Right forelimb (tissue), 1 donor: ENCODE data around the gene SOX10.

Experiments
- DNase-seq: peaks from one replicate; pipeline ENCODE4 v3.0.0-alpha.2; 2018

The SOX10 gene

GRCh38 chr22:38016182-38017151, 32.1 kb upstream of the SOX10 start:
- peak; percentile 66 for DNase-seq

- no peak for DNase-seq
Measured at GRCh38 chr22:38014083-38014482, 29.7 kb upstream of the SOX10 start.

GRCh38 chr22:38012604-38013072, 28.3 kb upstream of the SOX10 start:
- no peak for DNase-seq

DNA sequence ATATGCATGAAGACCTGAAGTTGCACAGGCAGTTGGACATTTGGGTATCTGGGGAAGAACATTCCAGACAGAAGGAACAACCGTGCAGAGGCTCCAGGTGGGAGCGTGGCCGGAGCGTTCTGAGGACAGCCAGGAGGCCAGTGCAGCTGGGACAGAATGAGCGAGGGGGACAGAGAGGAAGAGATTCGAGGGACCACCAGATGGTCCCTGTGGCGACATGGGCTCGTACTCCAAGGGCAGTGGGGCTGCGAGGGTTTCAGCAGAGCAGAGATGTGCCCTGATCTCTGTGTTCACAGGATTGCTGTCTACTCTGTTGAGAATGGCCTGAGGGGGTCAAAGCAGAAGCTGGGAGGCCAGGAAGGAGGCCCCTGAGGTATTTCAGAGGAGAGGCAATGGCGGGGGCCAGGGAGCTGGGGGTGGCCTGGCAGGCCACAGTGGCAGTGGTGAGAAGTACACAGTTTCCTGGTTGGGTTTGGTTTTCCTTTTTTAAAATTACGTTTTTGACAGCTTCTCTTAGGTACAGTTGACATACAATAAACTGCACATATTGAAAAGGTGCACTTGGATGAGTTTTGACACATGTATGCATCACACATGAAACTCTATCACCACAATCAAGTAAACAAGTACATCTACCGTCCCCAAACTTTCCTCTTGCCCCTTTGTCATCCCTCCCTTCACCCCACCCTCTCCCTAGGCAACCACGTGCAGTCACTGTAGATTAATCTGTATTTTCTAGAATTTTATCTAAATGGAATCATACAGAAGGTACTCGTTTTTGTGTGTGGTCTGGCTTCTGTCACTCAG, 24.8 kb upstream of the SOX10 start:
- DNase-seq, result no peak

DNA sequence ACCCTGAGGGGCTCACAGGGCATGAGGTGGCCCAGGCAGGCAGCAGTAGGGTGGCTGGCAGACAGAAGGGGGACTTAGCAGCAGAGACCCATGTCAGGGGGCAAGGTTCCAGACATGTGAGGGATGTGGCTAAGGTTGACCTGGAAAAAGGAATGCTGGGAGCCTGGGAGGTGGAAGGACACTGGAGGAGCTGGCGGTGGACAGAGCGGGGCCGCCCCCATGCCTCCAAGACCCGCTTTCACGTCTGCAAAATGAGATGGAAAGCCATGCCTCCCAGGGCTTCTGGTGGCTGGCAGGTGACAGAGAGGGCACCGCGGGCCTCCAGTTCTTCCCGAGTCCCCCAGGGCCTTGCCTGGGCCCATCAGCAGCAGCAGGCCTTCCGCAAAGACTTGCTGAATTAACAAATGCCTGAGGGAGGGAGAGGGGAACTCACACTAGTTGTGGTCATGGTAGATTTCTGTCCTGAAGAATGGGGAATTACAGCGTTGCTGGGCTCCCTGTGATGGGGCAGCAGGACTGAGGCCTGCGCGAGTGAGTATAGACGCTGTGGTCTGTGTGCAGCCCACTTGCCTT, 23.1 kb upstream of the SOX10 start:
- DNase-seq, result no peak

- DNase-seq, result no peak
Measured at GRCh38 chr22:38006906-38007305, 22.6 kb upstream of the SOX10 start.

DNA sequence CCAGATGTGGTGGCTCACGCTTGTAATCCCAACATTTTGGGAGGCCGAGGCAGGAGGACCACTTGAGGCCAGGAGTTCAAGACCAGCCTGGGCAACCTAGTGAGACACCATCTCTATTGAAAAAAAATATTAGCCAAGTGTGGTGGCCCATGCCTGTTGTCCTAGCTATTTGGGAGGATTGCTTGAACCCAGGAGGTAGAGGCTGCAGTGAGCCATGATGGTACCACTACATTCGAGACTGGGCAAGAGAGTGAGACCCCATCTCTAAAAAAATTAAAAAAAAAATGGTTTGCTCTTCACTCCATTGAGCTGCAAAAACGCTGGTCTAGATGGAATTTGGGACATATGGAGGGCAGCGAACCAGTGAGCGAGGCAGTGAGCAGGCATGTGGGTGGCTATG, 21.6 kb upstream of the SOX10 start:
- DNase-seq, result no peak

- DNase-seq, result no peak
Measured at GRCh38 chr22:37999640-38000272, 15.4 kb upstream of the SOX10 start.

- no peak for DNase-seq
Measured at GRCh38 chr22:37999236-37999635, 14.9 kb upstream of the SOX10 start.

- DNase-seq, result no peak
Measured at GRCh38 chr22:37998543-37998942, 14.2 kb upstream of the SOX10 start.

GRCh38 chr22:37996515-37997246, 12.3 kb upstream of the SOX10 start:
- no peak for DNase-seq

GRCh38 chr22:37996079-37996478, 11.7 kb upstream of the SOX10 start:
- no peak for DNase-seq

DNA sequence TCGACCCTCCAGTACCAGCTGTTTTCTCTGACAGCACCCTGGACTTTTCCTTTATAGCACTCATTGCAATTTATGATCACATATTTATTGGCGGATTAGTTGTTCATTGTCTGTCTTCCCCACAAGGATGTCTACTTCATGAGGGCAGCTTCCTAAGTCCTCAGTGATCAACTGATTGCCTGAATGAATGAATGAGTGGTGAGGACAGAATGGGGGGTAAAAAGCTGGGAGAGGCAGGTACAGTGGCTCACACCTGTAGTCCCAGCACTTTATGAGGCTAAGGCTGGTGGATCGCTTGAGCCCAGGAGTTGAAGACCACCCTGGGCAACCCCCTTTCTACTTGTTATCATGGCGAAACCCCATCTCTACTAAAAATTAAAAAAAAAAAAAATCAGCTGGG, 11.1 kb upstream of the SOX10 start:
- no peak for DNase-seq

GRCh38 chr22:37994982-37995381, 10.6 kb upstream of the SOX10 start:
- no peak for DNase-seq

- DNase-seq, result no peak
Measured at GRCh38 chr22:37994049-37994448, 9.7 kb upstream of the SOX10 start.

DNA sequence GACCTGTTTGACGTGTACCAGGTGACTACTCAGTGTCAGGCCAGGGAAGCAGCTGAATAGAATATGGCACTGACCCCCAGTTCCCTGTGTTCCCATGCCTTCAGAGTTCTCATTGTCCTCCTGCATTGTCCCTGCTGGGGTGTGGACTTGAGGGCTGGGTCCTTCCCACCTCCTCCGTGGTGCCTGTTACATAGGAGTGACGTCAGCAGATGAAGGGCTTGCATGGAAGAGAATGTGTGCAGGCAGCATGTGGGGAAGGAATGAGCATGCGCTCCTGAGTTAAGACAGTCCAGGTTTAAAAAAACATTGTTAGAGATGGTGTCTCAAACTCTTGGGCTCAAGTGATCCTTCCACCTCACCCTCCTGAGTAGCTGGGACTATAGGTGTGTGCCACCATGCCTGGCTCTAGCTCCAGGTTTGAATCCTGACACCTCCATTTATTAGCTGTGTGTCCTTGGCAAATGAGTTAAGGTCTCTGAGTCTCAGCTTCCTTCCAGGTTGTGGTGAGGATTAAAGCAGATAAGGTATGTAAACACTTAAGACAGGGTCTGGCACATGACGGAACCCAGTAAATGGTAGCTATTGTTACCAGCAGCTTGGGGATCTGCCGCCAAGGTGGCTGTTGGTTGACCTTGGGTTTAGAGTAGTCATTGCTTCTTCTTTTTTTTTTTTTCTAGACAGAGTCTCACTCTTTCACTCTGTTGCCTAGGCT, 7.5 kb upstream of the SOX10 start:
- no peak for DNase-seq

GRCh38 chr22:37990862-37991261, 6.5 kb upstream of the SOX10 start:
- DNase-seq, result no peak

- DNase-seq, result no peak
Measured at GRCh38 chr22:37990301-37990700, 5.9 kb upstream of the SOX10 start.

GRCh38 chr22:37989146-37990045, 5.0 kb upstream of the SOX10 start:
- no peak for DNase-seq

DNA sequence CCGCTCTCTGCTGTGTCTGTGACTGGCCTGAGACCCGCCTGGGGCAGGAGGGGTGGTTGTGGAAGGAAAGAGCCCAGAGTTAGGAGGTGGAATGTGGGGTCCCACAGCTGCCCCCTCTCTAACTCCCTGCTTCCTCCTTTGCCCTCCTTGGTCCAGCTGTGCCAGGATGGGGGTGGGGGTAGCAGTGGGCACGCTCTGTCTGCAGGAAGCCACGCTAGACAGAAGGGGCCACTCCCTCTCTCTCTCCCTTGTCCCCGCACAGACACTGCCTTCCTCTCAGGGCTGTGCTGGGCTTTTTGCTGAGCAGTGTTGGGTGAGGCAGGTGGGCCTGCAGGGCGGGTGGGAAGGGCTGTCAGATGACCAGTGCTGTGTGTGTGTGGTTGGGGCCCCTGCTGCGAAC, 2.0 kb upstream of the SOX10 start:
- no peak for DNase-seq
